Stimulated activated CD4-positive, alpha-beta T cell treated with anti-CD3 and anti-CD28 coated beads, TNF-alpha, amount 100 ng/mL, for 48 hours (primary cell): Measurements from ENCODE around the gene TRO.

Source experiments
- DNase-seq, 3 donors: peaks; one replicate each; pipeline ENCODE4 v3.0.0-alpha.2; 2020; ENCODE audit warnings: low read depth in 3 of 3

Gene TRO

GRCh38 chrX:54920610-54921426, at the start of gene TRO:
TRO (plus strand) TSS chrX:54920824; CDS start chrX:54922247, 1,423 bp downstream.
- no peak for DNase-seq

GRCh38 chrX:54885740-54886139, 34.9 kb upstream of the TRO start:
- no peak for DNase-seq

GRCh38 chrX:54891573-54891972, 29.1 kb upstream of the TRO start:
- peak in 1 of 3 donors; percentile 11 for DNase-seq

GRCh38 chrX:54894159-54894558, 26.5 kb upstream of the TRO start:
- no peak for DNase-seq

GRCh38 chrX:54909941-54910340, 10.7 kb upstream of the TRO start:
- DNase-seq, result no peak

GRCh38 chrX:54921427-54922021, 900 bp downstream of the TRO start:
- DNase-seq, result peak; percentile 15 to 33 (median 28)

- DNase-seq, result no peak
Observed at GRCh38 chrX:54922547-54922946, 1.9 kb downstream of the TRO start.

- no peak for DNase-seq
Observed at GRCh38 chrX:54923376-54923775, 2.8 kb downstream of the TRO start.

GRCh38 chrX:54926978-54927377, 6.4 kb downstream of the TRO start:
- DNase-seq, result no peak

GRCh38 chrX:54928876-54929275, 8.3 kb downstream of the TRO start:
- no peak for DNase-seq

GRCh38 chrX:54930291-54931049, 9.8 kb downstream of the TRO start:
- DNase-seq, result no peak

- no peak for DNase-seq
Observed at GRCh38 chrX:54931107-54931506, 10.5 kb downstream of the TRO start.

- DNase-seq, result no peak
Observed at GRCh38 chrX:54933150-54933826, 12.7 kb downstream of the TRO start.

- no peak for DNase-seq
Observed at GRCh38 chrX:54934058-54934457, 13.4 kb downstream of the TRO start.

GRCh38 chrX:54934890-54935289, 14.3 kb downstream of the TRO start:
- DNase-seq, result no peak

GRCh38 chrX:54935306-54935705, 14.7 kb downstream of the TRO start:
- DNase-seq, result no peak

GRCh38 chrX:54937416-54937815, 16.8 kb downstream of the TRO start:
- no peak for DNase-seq

- DNase-seq, result no peak
Observed at GRCh38 chrX:54944816-54945215, 24.2 kb downstream of the TRO start.

GRCh38 chrX:54945224-54945623, 24.6 kb downstream of the TRO start:
- no peak for DNase-seq

- DNase-seq, result no peak
Observed at GRCh38 chrX:54950730-54951375, 30.2 kb downstream of the TRO start.

GRCh38 chrX:54961750-54962149, 41.1 kb downstream of the TRO start:
- DNase-seq, result no peak
